ENCODE measurements around the gene PDK3. TPM values are rescaled to one million over a fixed set of nuclear protein-coding genes. Genes with fewer than 3 reads are reported as not detected.

Gene PDK3
- total RNA-seq (22.5 and 30.9 TPM in 2 replicates), polyA plus RNA-seq (19.8 and 23.4 TPM in 2 replicates)

DNA sequence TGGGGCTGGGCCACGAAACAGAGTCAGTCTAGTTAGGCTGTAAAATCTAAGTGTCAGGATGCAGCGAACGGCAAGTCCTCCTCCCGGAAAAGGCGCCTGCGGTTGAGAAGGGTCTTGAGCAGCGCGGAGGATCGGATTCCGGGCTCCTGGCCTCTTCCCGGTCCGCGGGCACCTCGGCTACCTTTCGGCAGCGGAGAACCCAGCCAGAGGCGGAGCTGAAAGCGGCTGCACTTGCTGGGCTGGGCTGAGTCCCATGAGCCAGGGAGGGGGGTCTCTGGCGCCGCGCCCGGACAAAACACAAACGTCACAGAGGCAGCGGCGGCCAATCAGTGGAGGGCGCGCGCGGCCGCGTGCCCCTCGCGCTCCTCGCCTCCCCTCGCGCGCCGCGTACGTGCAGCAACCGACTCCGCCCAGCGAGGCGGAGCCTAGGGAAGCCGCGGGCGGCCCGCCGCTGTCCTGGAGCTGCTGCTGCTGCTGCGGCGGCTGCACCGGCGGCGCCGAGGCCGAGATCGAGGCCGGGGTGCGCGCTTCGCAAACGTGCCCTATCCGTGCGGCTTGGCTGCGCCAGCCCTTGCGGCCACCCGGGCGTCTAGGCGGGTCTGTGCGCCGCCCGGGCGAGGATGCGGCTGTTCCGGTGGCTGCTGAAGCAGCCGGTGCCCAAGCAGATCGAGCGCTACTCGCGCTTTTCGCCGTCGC lies at the start of gene PDK3:
Gene PDK3 (plus strand): TSS at position 451 of the 696 bp plus-strand sequence. CDS start 170 bp downstream, at position 621.
- no peaks in the 10 kb centered on the region for H3K36me3 ChIP-seq (replicated peaks; ENCODE audit: insufficient read depth, low read depth)
- H3K4me2 ChIP-seq = peak within 1 kb of the TSS; percentile 91
- no peak for TF ChIP-seq EZH2 (IDR thresholded peaks at IDR 0.05; ENCODE audit: borderline replicate concordance)
- TF ChIP-seq CTCF (IDR thresholded peaks at IDR 0.05; ENCODE audit: poor library complexity) = no peak
- no peak for TF ChIP-seq EZH2phosphoT487 (IDR thresholded peaks at IDR 0.05; ENCODE audit: low read depth, severe bottlenecking, unreplicated experiment)
- no peaks in the 10 kb centered on the region for H3K27me3 ChIP-seq
- peak; percentile 98 for DNase-seq (ENCODE audit: low spot score)
- no peaks in the 10 kb centered on the region for H3K9me3 ChIP-seq (ENCODE audit: low read depth)
- H3K79me2 ChIP-seq = peaks cover 10% of the 10 kb centered on the region
- H3K9me2 ChIP-seq (replicated peaks; ENCODE audit: insufficient read depth) = no peaks in the 10 kb centered on the region
- H4K20me1 ChIP-seq (ENCODE audit: insufficient read depth, poor library complexity, severe bottlenecking) = no peaks in the 10 kb centered on the region
- peak within 1 kb of the TSS; percentile 85 for H2AFZ ChIP-seq
- H3K4me1 ChIP-seq (ENCODE audit: insufficient read depth) = peaks cover 4% of the 10 kb centered on the region
- H3K27ac ChIP-seq = peak within 1 kb of the TSS; percentile 97
- WGBS (ENCODE audit: low lambda C conversion rate, missing lambda C conversion rate) = under 1% methylated on average over 77 of the region's 83 CpGs
- H3K4me3 ChIP-seq = peak within 1 kb of the TSS; percentile 80

GRCh38 chrX:24415921-24416320 lies 49.2 kb upstream of the PDK3 start:
- Histone ChIP-seq H3K27ac (no peak overlapping the region), H3K9me2 (replicated peaks; ENCODE audit: insufficient read depth) (no peaks in the 10 kb centered on the region), H3K4me2 (no peak overlapping the region), H3K36me3 (replicated peaks; ENCODE audit: insufficient read depth, low read depth) (no peaks in the 10 kb centered on the region), H2AFZ (no peak overlapping the region), H3K79me2 (no peaks in the 10 kb centered on the region), H3K9me3 (ENCODE audit: low read depth) (no peaks in the 10 kb centered on the region), H3K4me3 (no peak overlapping the region), H4K20me1 (ENCODE audit: insufficient read depth, poor library complexity, severe bottlenecking) (no peaks in the 10 kb centered on the region), H3K27me3 (no peaks in the 10 kb centered on the region), H3K4me1 (ENCODE audit: insufficient read depth) (no peaks in the 10 kb centered on the region)
- no peak for DNase-seq (ENCODE audit: low spot score)
- WGBS (ENCODE audit: low lambda C conversion rate, missing lambda C conversion rate) = 75% methylated on average over 5 of the region's 5 CpGs
- no peak for TF ChIP-seq EZH2 (IDR thresholded peaks at IDR 0.05; ENCODE audit: borderline replicate concordance)

- no peaks in the 10 kb centered on the region for H3K36me3 ChIP-seq (replicated peaks; ENCODE audit: insufficient read depth, low read depth)
- 48% methylated on average over 2 of the region's 2 CpGs for WGBS (ENCODE audit: low lambda C conversion rate, missing lambda C conversion rate)
- DNase-seq (ENCODE audit: low spot score) = peak; percentile 47
- peaks cover 16% of the 10 kb centered on the region for H3K4me1 ChIP-seq (ENCODE audit: insufficient read depth)
- H3K27me3 ChIP-seq = no peaks in the 10 kb centered on the region
- H3K9me3 ChIP-seq (ENCODE audit: low read depth) = no peaks in the 10 kb centered on the region
- H3K4me2 ChIP-seq = peak overlapping the region; percentile 10
- H3K4me3 ChIP-seq = no peak overlapping the region
- H3K27ac ChIP-seq = peak overlapping the region; percentile 72
- H2AFZ ChIP-seq = no peak overlapping the region
- H3K9me2 ChIP-seq (replicated peaks; ENCODE audit: insufficient read depth) = no peaks in the 10 kb centered on the region
- no peaks in the 10 kb centered on the region for H3K79me2 ChIP-seq
- H4K20me1 ChIP-seq (ENCODE audit: insufficient read depth, poor library complexity, severe bottlenecking) = no peaks in the 10 kb centered on the region
- TF ChIP-seq CTCF (IDR thresholded peaks at IDR 0.05; ENCODE audit: poor library complexity) = no peak
- TF ChIP-seq EZH2 (IDR thresholded peaks at IDR 0.05; ENCODE audit: borderline replicate concordance) = no peak
- TF ChIP-seq EZH2phosphoT487 (IDR thresholded peaks at IDR 0.05; ENCODE audit: low read depth, severe bottlenecking, unreplicated experiment) = no peak
Measured at GRCh38 chrX:24423960-24424359, 41.1 kb upstream of the PDK3 start.

DNA sequence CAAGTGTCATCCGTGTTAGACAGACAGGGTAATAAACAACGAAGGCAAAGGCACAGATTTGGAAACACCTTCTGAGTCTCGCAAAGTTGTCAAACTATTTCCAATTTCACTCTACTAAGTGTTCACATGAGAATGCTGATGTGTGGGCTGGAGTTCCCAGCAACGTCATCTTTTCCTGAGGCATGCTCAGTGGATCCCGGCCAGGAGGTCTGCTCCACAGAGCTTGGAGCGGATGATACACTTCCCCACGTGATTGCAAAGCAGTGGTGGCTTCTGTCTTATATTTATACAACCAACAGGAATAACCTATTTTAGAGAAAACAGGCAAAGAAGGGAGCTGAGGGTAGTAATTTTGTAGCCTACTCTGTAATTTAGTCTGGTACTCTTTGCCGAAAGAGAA lies 40.1 kb upstream of the PDK3 start:
- TF ChIP-seq CTCF (IDR thresholded peaks at IDR 0.05; ENCODE audit: poor library complexity) (no peak), EZH2 (IDR thresholded peaks at IDR 0.05; ENCODE audit: borderline replicate concordance) (no peak), EZH2phosphoT487 (IDR thresholded peaks at IDR 0.05; ENCODE audit: low read depth, severe bottlenecking, unreplicated experiment) (no peak)
- peak overlapping the region; percentile 72 for H3K27ac ChIP-seq
- no peaks in the 10 kb centered on the region for H3K9me3 ChIP-seq (ENCODE audit: low read depth)
- H3K36me3 ChIP-seq (replicated peaks; ENCODE audit: insufficient read depth, low read depth) = no peaks in the 10 kb centered on the region
- peak overlapping the region; percentile 20 for H2AFZ ChIP-seq
- no peaks in the 10 kb centered on the region for H3K27me3 ChIP-seq
- no peaks in the 10 kb centered on the region for H4K20me1 ChIP-seq (ENCODE audit: insufficient read depth, poor library complexity, severe bottlenecking)
- DNase-seq (ENCODE audit: low spot score) = peak; percentile 36
- no peak overlapping the region for H3K4me2 ChIP-seq
- no peaks in the 10 kb centered on the region for H3K9me2 ChIP-seq (replicated peaks; ENCODE audit: insufficient read depth)
- WGBS (ENCODE audit: low lambda C conversion rate, missing lambda C conversion rate) = 79% methylated on average over 8 of the region's 8 CpGs
- H3K79me2 ChIP-seq = no peaks in the 10 kb centered on the region
- peaks cover 16% of the 10 kb centered on the region for H3K4me1 ChIP-seq (ENCODE audit: insufficient read depth)
- H3K4me3 ChIP-seq = no peak overlapping the region

Measured in hepatocyte (in vitro differentiated cells).